Measurements from ENCODE around the gene SNX15.
"Not testable (repeated sequence)": the region's sequence is repeated elsewhere in the genome, so short reads cannot be mapped to it uniquely, and the experiment has no call there.

SNX15 gene, protein sequence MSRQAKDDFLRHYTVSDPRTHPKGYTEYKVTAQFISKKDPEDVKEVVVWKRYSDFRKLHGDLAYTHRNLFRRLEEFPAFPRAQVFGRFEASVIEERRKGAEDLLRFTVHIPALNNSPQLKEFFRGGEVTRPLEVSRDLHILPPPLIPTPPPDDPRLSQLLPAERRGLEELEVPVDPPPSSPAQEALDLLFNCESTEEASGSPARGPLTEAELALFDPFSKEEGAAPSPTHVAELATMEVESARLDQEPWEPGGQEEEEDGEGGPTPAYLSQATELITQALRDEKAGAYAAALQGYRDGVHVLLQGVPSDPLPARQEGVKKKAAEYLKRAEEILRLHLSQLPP

DNA sequence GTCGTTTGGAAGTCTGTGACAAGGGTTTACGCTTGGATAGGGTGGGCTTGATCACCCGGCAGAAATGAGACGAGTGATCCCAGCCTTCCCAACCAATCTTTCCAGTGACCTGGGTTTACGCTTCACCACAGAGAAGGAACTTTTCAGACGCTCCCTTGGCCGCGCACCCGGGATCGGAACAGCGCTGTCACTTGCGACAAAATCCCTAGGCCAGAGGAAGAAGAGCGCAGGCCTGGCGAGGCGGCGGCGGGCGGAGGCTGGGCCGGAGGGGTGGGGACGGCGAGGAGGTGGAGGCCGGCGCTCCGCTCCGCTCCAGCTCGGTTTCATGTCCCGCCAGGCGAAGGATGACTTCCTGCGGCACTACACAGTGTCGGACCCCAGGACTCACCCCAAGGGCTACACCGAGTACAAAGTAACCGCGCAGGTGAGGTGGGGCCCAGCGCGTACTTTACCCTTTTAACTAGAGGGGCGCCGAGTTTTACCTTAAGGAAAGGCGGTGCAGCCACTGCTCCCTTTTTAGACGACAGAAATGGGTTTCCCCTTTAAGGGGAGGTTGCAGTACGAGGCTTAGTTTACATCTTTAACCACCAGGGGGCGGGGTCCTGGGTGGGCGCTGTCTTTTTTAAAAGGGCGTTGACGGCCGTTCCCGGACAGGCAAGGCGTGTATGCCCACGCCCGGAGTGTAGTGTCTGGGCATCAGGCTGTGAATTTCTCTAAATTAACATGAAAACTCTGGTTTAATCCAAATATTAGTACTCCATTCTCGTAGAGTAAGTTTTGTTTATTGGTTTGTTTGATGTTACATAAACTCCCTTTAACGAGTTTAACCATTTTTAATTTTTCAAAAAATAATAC lies at the start of gene SNX15:
Gene SNX15 (plus strand): TSS at position 227 of the 855 bp plus-strand sequence. CDS start 99 bp downstream, at position 326.
- DNase-seq, result peak; percentile 99

DNA sequence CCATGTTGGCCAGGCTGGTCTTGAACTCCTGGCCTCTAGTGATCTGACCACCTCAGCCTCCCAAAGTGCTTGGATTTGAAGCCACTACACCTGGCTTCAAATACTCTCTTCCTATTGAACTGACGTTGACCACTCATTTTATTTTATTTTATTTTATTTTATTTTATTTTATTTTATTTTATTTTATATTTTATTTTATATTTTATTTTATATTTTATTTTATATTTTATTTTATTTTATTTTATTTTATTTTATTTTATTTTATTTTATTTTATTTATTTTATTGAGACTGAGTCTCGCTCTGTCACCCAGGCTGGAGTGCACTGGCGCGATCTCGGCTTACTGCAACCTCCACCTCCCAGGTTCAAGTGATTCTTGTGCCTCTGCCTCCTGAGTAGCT lies 43.9 kb upstream of the SNX15 start:
- DNase-seq, result not testable (repeated sequence)

DNA sequence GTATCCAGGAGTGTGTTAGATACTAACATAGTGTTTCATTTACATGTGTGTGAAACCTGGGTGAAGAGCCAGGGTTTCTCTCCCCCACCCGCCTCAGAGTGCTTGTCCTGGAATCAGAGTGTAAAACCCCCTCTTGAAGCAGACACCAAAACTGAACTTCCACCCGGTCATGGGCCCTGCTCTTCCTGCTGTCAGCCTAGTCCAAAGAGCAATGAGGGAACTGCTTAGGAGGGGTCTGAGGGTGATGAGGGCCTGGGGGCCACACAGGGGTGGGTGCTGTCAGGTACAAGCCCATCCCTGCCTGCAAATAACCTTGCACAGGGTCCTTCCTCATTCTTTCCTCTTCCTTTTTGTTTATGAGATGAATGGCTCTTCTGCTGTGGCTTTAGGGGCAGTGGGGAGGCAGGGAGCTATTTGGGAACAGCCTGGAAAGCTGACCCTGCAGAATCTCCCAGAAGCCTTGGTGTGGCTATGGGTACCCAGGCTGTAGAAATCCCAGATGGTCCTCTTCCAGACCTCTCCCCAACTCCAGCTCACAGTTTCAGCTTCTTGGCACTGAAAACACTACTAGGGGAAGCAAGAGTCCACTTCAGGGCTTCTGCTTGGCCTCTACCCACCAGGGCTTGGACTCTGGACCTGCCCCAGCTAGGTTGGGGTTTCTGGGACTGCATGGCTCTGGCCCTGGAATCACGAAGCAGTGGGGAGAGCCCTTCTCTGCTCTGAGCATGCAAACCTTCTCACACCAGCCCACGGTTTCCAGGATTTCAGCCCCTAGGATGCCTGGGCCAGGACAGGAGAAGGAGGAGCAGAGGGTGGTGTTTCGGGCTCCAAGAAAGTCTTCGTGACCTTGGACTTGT lies 39.0 kb upstream of the SNX15 start:
- DNase-seq, result no peak

DNA sequence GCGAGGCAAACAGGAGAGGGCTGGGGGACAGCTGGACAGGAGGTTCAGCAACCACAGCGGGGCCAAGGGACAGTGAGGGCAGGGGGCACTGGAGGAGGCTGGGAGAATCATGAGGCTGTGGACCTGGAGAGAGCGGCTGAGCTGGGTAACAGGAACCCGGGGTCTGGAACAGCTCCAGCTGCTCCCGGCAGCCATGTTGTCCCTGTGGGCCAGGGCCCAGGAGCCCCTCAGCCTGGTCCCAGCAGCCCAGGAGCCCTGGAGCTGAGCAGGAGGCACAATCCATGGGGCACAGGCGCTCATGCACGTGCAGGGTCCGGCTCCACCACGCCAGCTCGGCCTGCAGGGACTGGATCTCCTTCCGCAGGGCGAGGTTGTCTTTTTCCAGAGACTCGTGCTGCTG lies 37.8 kb upstream of the SNX15 start:
- no peak for DNase-seq

DNA sequence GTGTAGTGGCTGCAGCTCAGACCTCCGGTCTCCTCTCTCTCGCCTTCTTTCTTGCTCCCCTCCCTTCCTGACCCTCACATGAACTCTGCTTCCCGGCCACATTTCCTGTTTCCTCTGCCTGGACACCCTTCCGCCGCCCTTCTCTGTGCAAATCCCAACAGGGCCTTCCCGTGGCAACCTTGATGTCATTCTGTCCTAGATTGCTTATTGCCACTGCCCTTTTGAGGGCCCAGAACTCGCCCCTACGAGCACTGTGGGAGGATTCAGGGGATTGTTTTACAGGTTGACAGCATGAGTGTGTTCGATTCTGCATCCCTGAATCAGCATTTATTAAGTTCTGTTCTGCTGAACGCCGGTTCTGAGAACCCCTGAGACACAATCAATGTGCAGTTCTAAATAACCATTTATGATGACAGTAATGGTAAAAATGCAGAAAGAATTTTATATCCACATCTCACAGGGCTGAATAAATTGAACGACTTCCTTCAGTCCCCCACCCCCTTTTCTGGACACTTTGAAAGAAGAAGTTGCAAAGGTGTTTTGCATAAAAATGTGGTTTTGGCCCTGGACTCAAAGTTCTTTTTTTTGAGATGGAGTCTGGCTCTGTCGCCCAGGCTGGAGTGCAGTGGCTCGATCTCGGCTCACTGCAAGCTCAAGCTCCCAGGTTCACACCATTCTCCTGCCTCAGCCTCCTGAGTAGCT lies 36.9 kb upstream of the SNX15 start:
- DNase-seq, result no peak

DNA sequence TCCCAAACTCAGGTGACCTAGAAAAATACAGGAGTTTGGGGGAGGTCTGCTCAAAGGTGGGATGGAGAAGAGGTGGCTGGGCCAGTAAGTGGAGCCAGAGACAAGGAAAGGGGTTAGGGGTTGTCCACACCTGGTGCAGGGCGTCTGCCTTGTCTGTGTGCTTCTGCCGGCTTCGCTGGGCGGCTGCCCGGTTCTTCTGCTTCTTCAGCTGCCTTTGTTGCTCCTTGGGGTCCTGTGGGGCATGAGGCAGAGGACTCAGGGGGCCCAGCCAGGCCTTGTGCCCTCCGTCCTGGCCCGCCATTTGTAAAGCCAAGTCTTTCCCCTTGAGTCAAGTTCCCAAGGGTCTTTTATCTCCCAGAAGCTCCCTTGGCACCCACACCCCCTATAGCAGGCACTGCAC lies 32.9 kb upstream of the SNX15 start:
- DNase-seq, result no peak

DNA sequence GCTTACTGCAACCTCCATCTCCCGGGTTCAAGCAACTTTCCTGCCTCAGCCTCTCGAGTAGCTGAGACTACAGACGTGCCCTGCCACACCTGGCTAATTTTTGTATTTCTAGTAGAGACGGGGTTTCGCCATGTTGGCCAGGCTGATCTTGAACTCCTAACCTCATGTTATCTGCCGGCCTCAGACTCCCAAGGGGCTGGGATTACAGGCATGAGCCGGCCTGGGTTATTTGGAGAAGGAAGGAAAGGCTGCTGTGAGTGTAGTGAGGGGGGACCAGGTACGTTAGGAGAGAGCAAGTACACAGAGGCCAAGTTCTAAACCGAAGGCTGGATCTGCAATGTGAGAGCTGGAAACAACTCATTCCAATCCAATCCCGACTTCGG lies 30.9 kb upstream of the SNX15 start:
- DNase-seq, result no peak

DNA sequence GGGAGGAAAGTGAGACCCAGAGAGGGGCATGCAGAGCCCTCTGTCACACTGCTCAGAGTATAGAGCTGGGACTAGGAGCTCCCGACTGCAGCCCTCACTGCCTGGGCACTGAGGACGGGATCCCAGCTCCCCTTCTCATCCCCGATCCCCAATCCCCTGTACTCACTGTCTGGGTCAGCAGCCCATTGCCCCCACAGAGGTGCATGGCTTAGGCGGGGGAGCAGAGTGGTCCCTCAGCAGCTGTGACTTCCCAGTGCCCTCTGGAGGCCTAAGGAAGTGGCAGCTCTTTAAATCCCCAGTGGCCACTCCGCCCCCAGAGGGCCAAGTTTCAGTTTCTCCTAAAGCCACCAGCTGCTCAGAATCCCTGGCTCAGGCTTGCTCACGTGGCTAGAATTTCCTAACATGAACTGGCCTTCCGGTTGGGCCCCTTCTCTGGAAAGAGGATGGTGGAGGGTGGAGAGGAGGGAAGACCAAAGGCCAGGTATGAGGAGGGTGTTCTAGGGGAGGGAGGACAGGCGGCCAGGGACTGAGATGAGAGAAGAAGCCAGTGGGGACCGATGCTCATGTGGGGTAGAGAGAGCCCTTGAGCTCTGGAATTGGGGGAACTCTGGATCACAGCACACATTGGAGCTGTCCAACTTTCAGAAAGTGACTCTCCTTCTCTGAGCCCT lies 30.4 kb upstream of the SNX15 start, which contains the start of gene BATF2:
Gene BATF2 (minus strand): TSS at position 262 of the 671 bp plus-strand sequence. CDS start 57 bp downstream, at position 205.
- DNase-seq, result peak; percentile 91

DNA sequence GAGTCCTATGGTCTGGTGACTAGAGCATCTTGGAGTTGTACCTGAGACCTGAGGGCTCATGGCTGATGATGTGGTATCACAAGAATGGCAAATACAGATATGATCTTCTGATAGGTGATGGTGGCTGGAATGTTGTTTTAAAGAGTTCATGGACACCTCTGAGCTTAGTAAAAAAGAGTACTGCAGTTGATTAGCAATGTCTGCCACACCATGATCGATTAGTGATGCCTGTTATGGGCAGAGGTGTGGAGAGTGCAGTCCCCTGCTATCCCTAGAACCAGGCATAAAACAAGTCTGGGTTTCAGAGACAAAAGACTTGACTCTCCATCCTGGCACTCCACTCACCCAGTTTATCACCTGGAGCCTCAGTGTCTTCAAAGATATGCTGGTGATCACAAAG lies 29.1 kb upstream of the SNX15 start:
- DNase-seq, result peak; percentile 48

DNA sequence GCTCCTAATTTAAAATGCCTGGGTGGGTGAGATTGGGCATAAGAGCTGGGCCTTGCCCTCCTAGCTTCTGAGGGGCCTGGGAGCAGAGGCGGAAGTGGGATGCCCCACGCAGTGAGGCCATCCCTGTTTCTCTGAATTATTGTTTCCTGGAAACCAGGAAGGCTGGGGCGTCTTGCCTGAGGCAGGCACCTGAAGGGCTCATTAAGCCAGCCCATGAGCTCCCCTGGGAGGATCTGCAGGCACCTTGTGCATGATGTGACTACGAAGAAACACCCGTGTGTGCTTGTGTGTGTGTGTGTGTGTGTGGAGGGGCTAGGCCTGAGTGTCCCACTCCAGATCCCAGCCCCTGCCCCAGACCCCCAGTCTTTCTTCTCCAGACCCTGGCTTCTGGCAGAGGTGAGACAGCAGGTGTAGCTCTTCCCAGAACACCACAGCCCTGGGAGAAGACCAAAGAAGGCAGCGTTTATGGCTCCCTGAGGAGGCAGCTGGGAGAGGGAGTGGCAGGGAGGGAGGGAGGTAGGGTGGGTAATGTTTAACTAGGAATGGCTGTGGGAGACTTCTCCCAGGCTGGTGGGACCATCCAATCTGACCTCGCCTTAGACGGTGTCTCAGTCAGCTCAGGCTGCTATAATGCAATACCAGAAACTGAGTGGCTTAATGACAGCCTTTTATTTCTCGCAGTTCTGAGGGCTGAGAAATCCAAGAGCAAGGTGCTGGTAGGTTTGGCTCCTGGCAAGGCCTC lies 28.4 kb upstream of the SNX15 start:
- peak; percentile 68 for DNase-seq

DNA sequence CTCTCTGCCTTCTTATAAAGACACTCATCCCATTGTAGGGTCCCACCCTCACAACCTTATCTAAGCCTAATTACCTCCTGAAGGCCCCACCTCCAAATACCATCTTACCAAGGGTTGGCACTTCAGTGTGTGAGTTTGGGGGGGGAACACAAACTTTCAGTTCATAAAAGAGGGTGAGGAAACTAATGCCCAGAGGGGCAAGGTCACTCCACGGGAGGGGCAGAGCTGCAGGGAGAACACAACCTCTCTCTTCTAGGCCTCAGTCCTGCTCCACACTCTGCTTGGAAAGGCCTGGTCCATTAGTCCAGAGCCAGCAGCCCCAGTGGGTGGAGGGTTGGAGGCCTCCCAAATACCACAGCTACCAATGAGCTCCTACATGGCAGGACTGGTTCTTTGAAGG lies 27.8 kb upstream of the SNX15 start:
- DNase-seq, result no peak

DNA sequence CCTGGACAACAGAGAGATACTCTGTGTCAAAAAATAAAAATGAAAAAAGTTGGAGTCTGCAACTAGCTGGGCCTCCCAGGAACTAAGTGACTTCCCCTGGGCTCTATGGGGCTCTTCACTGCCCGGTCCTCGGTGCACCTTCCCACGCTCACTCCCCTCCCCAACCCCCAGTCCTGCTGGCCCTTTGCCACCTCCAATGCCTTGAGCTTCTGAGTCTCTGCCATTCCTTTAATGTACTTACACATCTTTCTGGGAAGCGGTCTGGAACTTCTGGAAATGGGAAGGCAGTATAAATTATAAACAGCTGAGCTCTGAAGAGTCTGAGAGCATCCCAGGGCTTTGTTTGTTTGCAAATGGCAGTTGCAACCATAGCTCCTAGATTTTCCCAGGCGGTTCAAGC lies 24.5 kb upstream of the SNX15 start:
- no peak for DNase-seq

DNA sequence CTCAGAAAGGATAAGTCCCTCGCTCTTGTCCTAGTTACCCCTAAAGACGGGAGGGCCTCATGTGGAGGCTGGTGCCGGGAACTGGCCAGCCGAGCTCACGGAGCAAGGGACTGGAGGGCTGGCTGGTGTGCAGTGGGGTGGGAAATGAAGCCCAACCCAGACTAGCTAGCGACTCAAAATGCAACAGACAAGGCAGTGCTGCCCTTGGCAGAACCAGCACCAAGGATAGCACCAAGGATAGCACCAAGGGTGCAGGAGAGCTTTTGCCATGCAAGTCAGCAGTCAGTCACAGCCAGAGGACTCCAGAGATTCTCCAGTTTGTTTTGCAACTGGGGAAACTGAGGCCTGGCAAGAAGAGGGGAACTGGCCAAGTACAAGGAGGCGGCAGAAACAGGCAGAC lies 24.0 kb upstream of the SNX15 start:
- no peak for DNase-seq

DNA sequence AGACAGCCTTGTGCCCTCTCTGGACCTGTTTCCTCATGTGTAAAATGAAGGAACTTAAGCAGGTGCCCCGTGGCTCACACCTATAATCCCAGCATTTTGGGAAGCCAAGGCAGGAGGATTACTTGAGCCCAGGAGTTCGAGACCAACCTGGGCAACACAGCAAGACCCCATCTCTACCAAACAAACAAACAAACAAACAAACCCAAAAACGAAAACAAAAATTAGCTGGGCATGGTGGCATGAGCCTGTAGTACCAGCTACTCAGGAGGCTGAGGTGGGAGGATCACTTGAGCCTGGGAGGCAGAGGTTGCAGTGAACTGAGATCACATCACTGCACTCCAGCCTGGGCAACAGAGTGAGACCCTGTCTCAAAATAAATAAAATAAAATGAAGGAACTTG lies 23.3 kb upstream of the SNX15 start:
- not testable (repeated sequence) for DNase-seq

DNA sequence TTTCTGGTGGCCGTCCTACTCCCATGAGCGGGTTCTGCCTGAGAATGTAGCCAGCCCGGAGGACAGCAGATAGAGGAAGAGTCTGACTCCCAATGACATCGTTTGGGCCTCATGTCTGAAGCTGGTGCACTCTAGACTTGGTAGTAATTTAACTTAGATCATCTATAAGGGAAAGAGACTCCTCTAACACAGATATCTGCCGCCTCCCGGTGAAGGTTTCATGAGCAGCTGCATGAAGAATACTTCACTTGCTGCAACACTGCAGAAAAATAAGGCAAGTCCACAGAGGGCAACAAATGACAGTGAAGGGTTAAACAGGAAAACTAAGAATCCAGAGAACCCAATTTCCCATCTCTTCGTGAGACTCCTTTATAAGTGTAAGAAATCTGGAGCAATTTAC lies 19.2 kb upstream of the SNX15 start:
- no peak for DNase-seq

DNA sequence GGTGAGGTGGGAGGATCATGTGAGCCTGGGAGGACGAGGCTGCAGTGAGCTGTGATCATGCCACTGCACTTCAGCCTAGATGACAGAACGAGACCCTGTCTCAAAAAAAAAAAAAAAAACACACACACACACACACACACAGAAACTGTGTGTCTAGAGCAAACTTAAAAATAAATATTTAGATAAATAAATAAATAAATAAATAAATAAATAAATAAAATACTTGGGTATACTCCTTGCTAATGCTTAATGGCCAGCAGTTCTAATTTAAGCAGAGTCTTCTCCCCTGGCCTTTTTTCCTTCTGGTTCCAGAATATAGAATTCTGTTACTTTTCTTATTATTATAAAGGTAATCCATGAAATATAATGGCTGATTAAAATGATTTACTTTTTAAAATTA lies 18.4 kb upstream of the SNX15 start:
- DNase-seq, result no peak

DNA sequence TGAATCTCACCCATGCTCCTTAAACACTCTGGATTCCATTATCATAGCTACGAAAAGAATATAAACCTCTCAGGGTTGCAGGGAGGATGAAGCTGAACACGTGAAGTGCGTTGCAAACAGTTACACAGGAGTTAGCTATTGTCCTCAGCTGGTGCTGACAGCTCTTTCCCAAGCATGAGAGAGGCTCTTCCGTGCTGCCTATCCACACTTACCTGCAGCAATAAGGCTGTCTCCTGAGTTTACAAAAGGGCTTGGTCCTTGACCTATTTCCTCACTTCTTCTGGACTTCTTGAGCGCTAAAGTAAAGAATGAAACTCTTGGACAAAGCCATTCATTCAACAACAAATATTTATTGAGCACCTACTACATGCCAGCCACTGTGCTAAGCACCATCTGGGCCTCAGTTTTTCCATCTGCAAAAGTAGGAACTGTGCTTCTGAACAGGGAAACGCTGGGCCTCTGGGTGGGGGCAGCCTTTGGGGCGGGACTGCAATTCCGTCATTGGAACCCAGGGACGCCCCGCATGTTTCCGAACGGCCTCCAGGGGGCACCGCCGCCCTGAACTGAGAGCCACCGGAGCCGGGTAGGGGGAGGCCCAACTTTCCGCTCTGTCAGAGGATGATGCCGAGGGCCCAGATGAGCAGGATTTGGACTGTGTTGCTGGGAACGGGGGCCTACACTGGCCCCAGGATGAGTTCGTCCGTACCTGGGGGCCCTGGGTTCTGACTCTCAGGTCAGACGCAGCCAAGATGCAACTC lies 13.9 kb upstream of the SNX15 start:
- DNase-seq, result peak; percentile 94

DNA sequence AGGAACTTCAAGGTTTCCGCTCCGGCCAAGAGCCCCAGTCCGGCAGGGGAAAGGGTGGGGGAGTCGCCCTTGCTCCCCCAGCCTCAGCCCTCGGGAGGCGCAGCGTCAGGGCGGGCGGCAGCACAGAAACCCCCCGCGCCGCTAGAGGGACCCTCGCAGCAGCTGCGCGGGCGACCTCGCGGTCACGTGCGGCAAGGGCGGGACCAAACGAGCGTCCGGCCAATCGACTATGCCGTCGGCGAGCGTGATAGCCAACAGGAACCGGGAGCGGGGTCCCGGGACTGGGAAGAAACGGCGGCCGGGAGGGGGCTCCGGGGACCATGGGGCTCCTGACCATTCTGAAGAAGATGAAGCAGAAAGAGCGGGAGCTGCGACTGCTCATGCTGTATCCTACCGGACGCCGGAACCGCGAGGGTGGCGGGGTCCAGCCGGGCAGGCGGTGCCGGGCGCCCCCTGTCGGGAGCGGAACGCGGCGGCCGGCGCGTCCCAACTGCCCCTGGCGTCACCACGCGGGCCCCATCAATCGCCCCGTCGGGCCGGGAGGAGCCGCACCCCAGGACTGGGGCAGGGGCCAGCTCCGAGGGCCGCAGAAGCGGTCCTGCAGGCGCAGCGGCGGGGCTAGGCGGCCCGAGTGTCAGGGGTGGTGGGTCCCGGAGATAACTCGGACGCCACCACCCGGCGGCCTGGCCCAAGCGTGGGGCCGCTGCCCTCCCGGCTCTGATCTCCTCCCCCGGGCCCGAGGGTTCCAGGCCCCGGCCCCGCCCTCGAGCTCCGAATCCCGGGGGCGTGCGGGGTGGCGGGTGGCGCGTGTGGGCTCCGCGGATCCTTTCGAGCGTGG lies 13.1 kb upstream of the SNX15 start, which contains the start of gene ARL2:
Gene ARL2 (plus strand): TSS at position 273 of the 838 bp plus-strand sequence. CDS start 48 bp downstream, at position 321.
- DNase-seq, result peak; percentile 91

DNA sequence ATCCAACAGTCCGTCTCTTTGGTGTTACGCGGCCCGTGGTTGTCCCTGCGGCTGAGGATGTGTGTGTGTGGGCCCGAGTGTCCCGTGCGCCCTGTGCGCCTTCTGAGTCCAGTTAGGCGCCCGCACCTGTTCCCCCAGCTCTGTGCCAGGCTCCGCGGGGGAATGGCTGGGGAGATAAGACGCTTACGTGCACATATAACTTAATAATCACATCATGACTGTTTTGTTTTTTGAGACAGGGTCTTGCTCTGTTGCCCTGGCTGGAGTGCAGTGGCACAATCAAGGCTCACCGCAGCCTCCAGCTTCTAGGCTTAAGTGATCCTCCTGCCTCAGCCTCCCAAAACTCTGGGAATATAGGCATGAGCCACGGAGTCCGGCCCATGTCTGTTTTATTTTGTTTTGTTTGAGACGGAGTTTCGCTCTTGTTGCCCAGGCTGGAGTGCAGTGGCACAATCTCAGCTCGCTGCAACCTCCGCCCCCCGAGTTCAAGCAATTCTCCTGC lies 12.5 kb upstream of the SNX15 start:
- DNase-seq, result no peak

Data from DMS53 (cell line).